ENCODE measurements around the gene STT3A.

STT3A gene

GRCh38 chr11:125592305-125593113 lies at the start of gene STT3A:
TSS of gene STT3A (plus strand) at chr11:125592852. CDS start at chr11:125595916, 3,064 bp downstream.
- H3K27me3 ChIP-seq (ENCODE audit: control insufficient read depth in 2 of 2, insufficient read depth in 2 of 2, low read length in 2 of 2), result no peaks in the 10 kb centered on the region
- peak within 1 kb of the TSS; percentile 81 to 98 for H3K4me3 ChIP-seq (ENCODE audit: low read length in 2 of 2)
- H3K36me3 ChIP-seq (ENCODE audit: control insufficient read depth in 2 of 2, insufficient read depth in 2 of 2, low read length in 2 of 2), result peaks cover 2 to 3% of the 10 kb centered on the region in 2 donors
- H3K9ac ChIP-seq (ENCODE audit: low read depth in 1 of 2, low read length in 2 of 2), result peak within 1 kb of the TSS; percentile 87 to 100
- peak within 1 kb of the TSS; percentile 92 to 99 for H3K27ac ChIP-seq (ENCODE audit: low read depth in 2 of 2, low read length in 2 of 2)
- no peaks in the 10 kb centered on the region for H3K9me3 ChIP-seq (ENCODE audit: control insufficient read depth in 2 of 2, low read length in 2 of 2)
- H3K4me1 ChIP-seq (ENCODE audit: control insufficient read depth in 2 of 2, insufficient read depth in 2 of 2, low read length in 2 of 2), result peaks cover 9 to 14% of the 10 kb centered on the region in 2 donors

- Histone ChIP-seq H3K9ac (ENCODE audit: low read depth in 1 of 2, low read length in 2 of 2) (no peak overlapping the region), H3K36me3 (ENCODE audit: control insufficient read depth in 2 of 2, insufficient read depth in 2 of 2, low read length in 2 of 2) (no peaks in the 10 kb centered on the region), H3K27me3 (ENCODE audit: control insufficient read depth in 2 of 2, insufficient read depth in 2 of 2, low read length in 2 of 2) (no peaks in the 10 kb centered on the region), H3K4me3 (ENCODE audit: low read length in 2 of 2) (no peak overlapping the region), H3K27ac (ENCODE audit: low read depth in 2 of 2, low read length in 2 of 2) (no peak overlapping the region), H3K9me3 (ENCODE audit: control insufficient read depth in 2 of 2, low read length in 2 of 2) (peaks cover 12 to 13% of the 10 kb centered on the region in 2 donors), H3K4me1 (ENCODE audit: control insufficient read depth in 2 of 2, insufficient read depth in 2 of 2, low read length in 2 of 2) (no peaks in the 10 kb centered on the region)
Observed at GRCh38 chr11:125550780-125551179, 41.9 kb upstream of the STT3A start.

- Histone ChIP-seq H3K27ac (ENCODE audit: low read depth in 2 of 2, low read length in 2 of 2) (no peak overlapping the region), H3K36me3 (ENCODE audit: control insufficient read depth in 2 of 2, insufficient read depth in 2 of 2, low read length in 2 of 2) (no peaks in the 10 kb centered on the region), H3K27me3 (ENCODE audit: control insufficient read depth in 2 of 2, insufficient read depth in 2 of 2, low read length in 2 of 2) (no peaks in the 10 kb centered on the region), H3K9ac (ENCODE audit: low read depth in 1 of 2, low read length in 2 of 2) (no peak overlapping the region), H3K4me1 (ENCODE audit: control insufficient read depth in 2 of 2, insufficient read depth in 2 of 2, low read length in 2 of 2) (no peaks in the 10 kb centered on the region), H3K9me3 (ENCODE audit: control insufficient read depth in 2 of 2, low read length in 2 of 2) (peaks cover 12 to 13% of the 10 kb centered on the region in 2 donors), H3K4me3 (ENCODE audit: low read length in 2 of 2) (no peak overlapping the region)
Observed at GRCh38 chr11:125551835-125552342, 40.8 kb upstream of the STT3A start.

GRCh38 chr11:125552927-125553326 lies 39.7 kb upstream of the STT3A start:
- no peak overlapping the region for H3K9ac ChIP-seq (ENCODE audit: low read depth in 1 of 2, low read length in 2 of 2)
- no peaks in the 10 kb centered on the region for H3K4me1 ChIP-seq (ENCODE audit: control insufficient read depth in 2 of 2, insufficient read depth in 2 of 2, low read length in 2 of 2)
- H3K27me3 ChIP-seq (ENCODE audit: control insufficient read depth in 2 of 2, insufficient read depth in 2 of 2, low read length in 2 of 2), result no peaks in the 10 kb centered on the region
- no peak overlapping the region for H3K4me3 ChIP-seq (ENCODE audit: low read length in 2 of 2)
- peaks cover 12 to 13% of the 10 kb centered on the region in 2 donors for H3K9me3 ChIP-seq (ENCODE audit: control insufficient read depth in 2 of 2, low read length in 2 of 2)
- no peaks in the 10 kb centered on the region for H3K36me3 ChIP-seq (ENCODE audit: control insufficient read depth in 2 of 2, insufficient read depth in 2 of 2, low read length in 2 of 2)
- H3K27ac ChIP-seq (ENCODE audit: low read depth in 2 of 2, low read length in 2 of 2), result no peak overlapping the region

- Histone ChIP-seq H3K27ac (ENCODE audit: low read depth in 2 of 2, low read length in 2 of 2) (no peak overlapping the region), H3K9me3 (ENCODE audit: control insufficient read depth in 2 of 2, low read length in 2 of 2) (peaks cover 12 to 13% of the 10 kb centered on the region in 2 donors), H3K36me3 (ENCODE audit: control insufficient read depth in 2 of 2, insufficient read depth in 2 of 2, low read length in 2 of 2) (no peaks in the 10 kb centered on the region)
Observed at GRCh38 chr11:125553357-125553756, 39.3 kb upstream of the STT3A start.

GRCh38 chr11:125554038-125554437 lies 38.6 kb upstream of the STT3A start:
- H3K4me1 ChIP-seq (ENCODE audit: control insufficient read depth in 2 of 2, insufficient read depth in 2 of 2, low read length in 2 of 2), result no peaks in the 10 kb centered on the region
- no peak overlapping the region for H3K4me3 ChIP-seq (ENCODE audit: low read length in 2 of 2)
- H3K9ac ChIP-seq (ENCODE audit: low read depth in 1 of 2, low read length in 2 of 2), result no peak overlapping the region
- H3K27ac ChIP-seq (ENCODE audit: low read depth in 2 of 2, low read length in 2 of 2), result no peak overlapping the region
- H3K27me3 ChIP-seq (ENCODE audit: control insufficient read depth in 2 of 2, insufficient read depth in 2 of 2, low read length in 2 of 2), result no peaks in the 10 kb centered on the region
- H3K36me3 ChIP-seq (ENCODE audit: control insufficient read depth in 2 of 2, insufficient read depth in 2 of 2, low read length in 2 of 2), result no peaks in the 10 kb centered on the region
- peaks cover 12 to 13% of the 10 kb centered on the region in 2 donors for H3K9me3 ChIP-seq (ENCODE audit: control insufficient read depth in 2 of 2, low read length in 2 of 2)

More at GRCh38 chr11:125553357-125553756, 39.3 kb upstream of the STT3A start:
- no peak overlapping the region for H3K4me3 ChIP-seq (ENCODE audit: low read length in 2 of 2)
- H3K4me1 ChIP-seq (ENCODE audit: control insufficient read depth in 2 of 2, insufficient read depth in 2 of 2, low read length in 2 of 2), result no peaks in the 10 kb centered on the region
- no peak overlapping the region for H3K9ac ChIP-seq (ENCODE audit: low read depth in 1 of 2, low read length in 2 of 2)
- H3K27me3 ChIP-seq (ENCODE audit: control insufficient read depth in 2 of 2, insufficient read depth in 2 of 2, low read length in 2 of 2), result no peaks in the 10 kb centered on the region

GRCh38 chr11:125559888-125560287 lies 32.8 kb upstream of the STT3A start:
- no peak overlapping the region for H3K4me3 ChIP-seq (ENCODE audit: low read length in 2 of 2)
- no peaks in the 10 kb centered on the region for H3K27me3 ChIP-seq (ENCODE audit: control insufficient read depth in 2 of 2, insufficient read depth in 2 of 2, low read length in 2 of 2)
- H3K4me1 ChIP-seq (ENCODE audit: control insufficient read depth in 2 of 2, insufficient read depth in 2 of 2, low read length in 2 of 2), result no peaks in the 10 kb centered on the region
- H3K9me3 ChIP-seq (ENCODE audit: control insufficient read depth in 2 of 2, low read length in 2 of 2), result no peaks in the 10 kb centered on the region
- no peak overlapping the region for H3K9ac ChIP-seq (ENCODE audit: low read depth in 1 of 2, low read length in 2 of 2)
- no peaks in the 10 kb centered on the region for H3K36me3 ChIP-seq (ENCODE audit: control insufficient read depth in 2 of 2, insufficient read depth in 2 of 2, low read length in 2 of 2)
- no peak overlapping the region for H3K27ac ChIP-seq (ENCODE audit: low read depth in 2 of 2, low read length in 2 of 2)

- Histone ChIP-seq H3K27ac (ENCODE audit: low read depth in 2 of 2, low read length in 2 of 2) (no peak overlapping the region), H3K9me3 (ENCODE audit: control insufficient read depth in 2 of 2, low read length in 2 of 2) (no peaks in the 10 kb centered on the region), H3K4me1 (ENCODE audit: control insufficient read depth in 2 of 2, insufficient read depth in 2 of 2, low read length in 2 of 2) (no peaks in the 10 kb centered on the region), H3K27me3 (ENCODE audit: control insufficient read depth in 2 of 2, insufficient read depth in 2 of 2, low read length in 2 of 2) (no peaks in the 10 kb centered on the region), H3K9ac (ENCODE audit: low read depth in 1 of 2, low read length in 2 of 2) (no peak overlapping the region), H3K36me3 (ENCODE audit: control insufficient read depth in 2 of 2, insufficient read depth in 2 of 2, low read length in 2 of 2) (no peaks in the 10 kb centered on the region), H3K4me3 (ENCODE audit: low read length in 2 of 2) (no peak overlapping the region)
Observed at GRCh38 chr11:125561924-125562323, 30.7 kb upstream of the STT3A start.

GRCh38 chr11:125562430-125562829 lies 30.2 kb upstream of the STT3A start:
- H3K27ac ChIP-seq (ENCODE audit: low read depth in 2 of 2, low read length in 2 of 2), result no peak overlapping the region
- H3K36me3 ChIP-seq (ENCODE audit: control insufficient read depth in 2 of 2, insufficient read depth in 2 of 2, low read length in 2 of 2), result no peaks in the 10 kb centered on the region
- H3K27me3 ChIP-seq (ENCODE audit: control insufficient read depth in 2 of 2, insufficient read depth in 2 of 2, low read length in 2 of 2), result no peaks in the 10 kb centered on the region
- H3K9me3 ChIP-seq (ENCODE audit: control insufficient read depth in 2 of 2, low read length in 2 of 2), result no peaks in the 10 kb centered on the region
- H3K4me1 ChIP-seq (ENCODE audit: control insufficient read depth in 2 of 2, insufficient read depth in 2 of 2, low read length in 2 of 2), result no peaks in the 10 kb centered on the region
- no peak overlapping the region for H3K9ac ChIP-seq (ENCODE audit: low read depth in 1 of 2, low read length in 2 of 2)
- no peak overlapping the region for H3K4me3 ChIP-seq (ENCODE audit: low read length in 2 of 2)

GRCh38 chr11:125564357-125564756 lies 28.3 kb upstream of the STT3A start:
- Histone ChIP-seq H3K9me3 (ENCODE audit: control insufficient read depth in 2 of 2, low read length in 2 of 2) (no peaks in the 10 kb centered on the region), H3K4me3 (ENCODE audit: low read length in 2 of 2) (no peak overlapping the region), H3K9ac (ENCODE audit: low read depth in 1 of 2, low read length in 2 of 2) (no peak overlapping the region), H3K36me3 (ENCODE audit: control insufficient read depth in 2 of 2, insufficient read depth in 2 of 2, low read length in 2 of 2) (no peaks in the 10 kb centered on the region), H3K27me3 (ENCODE audit: control insufficient read depth in 2 of 2, insufficient read depth in 2 of 2, low read length in 2 of 2) (no peaks in the 10 kb centered on the region), H3K4me1 (ENCODE audit: control insufficient read depth in 2 of 2, insufficient read depth in 2 of 2, low read length in 2 of 2) (no peaks in the 10 kb centered on the region), H3K27ac (ENCODE audit: low read depth in 2 of 2, low read length in 2 of 2) (no peak overlapping the region)
